Measurements from ENCODE around the gene ATP6V0A1.
"Not testable (repeated sequence)": the region's sequence is repeated elsewhere in the genome, so short reads cannot be mapped to it uniquely, and the experiment has no call there.

The ATP6V0A1 gene

GRCh38 chr17:42555961-42556617 is 97.4 kb downstream of the ATP6V0A1 start:
- in situ Hi-C loops (cut with HindIII; ENCODE audit: low sequenced_read_pairs): not testable (repeated sequence)

- in situ Hi-C loops (cut with HindIII; ENCODE audit: low sequenced_read_pairs): no loop called here
Measured at GRCh38 chr17:42559075-42559474, 100.4 kb downstream of the ATP6V0A1 start.

- in situ Hi-C loops (cut with HindIII; ENCODE audit: low sequenced_read_pairs): no loop called here
Measured at GRCh38 chr17:42560246-42560645, 101.6 kb downstream of the ATP6V0A1 start.

GRCh38 chr17:42561897-42562387 is 103.3 kb downstream of the ATP6V0A1 start, which contains the start of gene COASY:
Gene COASY (plus strand): TSS chr17:42562148. CDS start chr17:42562623, 475 bp downstream.
- in situ Hi-C loops (cut with HindIII; ENCODE audit: low sequenced_read_pairs): no loop called here

- in situ Hi-C loops (cut with HindIII; ENCODE audit: low sequenced_read_pairs): no loop called here
Measured at GRCh38 chr17:42562388-42563142, 103.9 kb downstream of the ATP6V0A1 start.

GRCh38 chr17:42563143-42563509 is 104.4 kb downstream of the ATP6V0A1 start:
- in situ Hi-C loops (cut with HindIII; ENCODE audit: low sequenced_read_pairs): no loop called here

- in situ Hi-C loops (cut with HindIII; ENCODE audit: low sequenced_read_pairs): no loop called here
Measured at GRCh38 chr17:42563543-42563942, 104.9 kb downstream of the ATP6V0A1 start.

GRCh38 chr17:42563950-42564349 is 105.3 kb downstream of the ATP6V0A1 start:
- in situ Hi-C loops (cut with HindIII; ENCODE audit: low sequenced_read_pairs): no loop called here

GRCh38 chr17:42564815-42565522 is 106.3 kb downstream of the ATP6V0A1 start:
- in situ Hi-C loops (cut with HindIII; ENCODE audit: low sequenced_read_pairs): no loop called here

GRCh38 chr17:42565523-42566214 is 107.0 kb downstream of the ATP6V0A1 start:
- in situ Hi-C loops (cut with HindIII; ENCODE audit: low sequenced_read_pairs): no loop called here

- in situ Hi-C loops (cut with HindIII; ENCODE audit: low sequenced_read_pairs): no loop called here
Measured at GRCh38 chr17:42566215-42566882, 107.7 kb downstream of the ATP6V0A1 start.

GRCh38 chr17:42566883-42567573 is 108.3 kb downstream of the ATP6V0A1 start, which contains the start of gene MLX:
Gene MLX (plus strand): TSS chr17:42567100. CDS start chr17:42567125, 25 bp downstream.
- in situ Hi-C loops (cut with HindIII; ENCODE audit: low sequenced_read_pairs): no loop called here

GRCh38 chr17:42568341-42569111 is 109.8 kb downstream of the ATP6V0A1 start:
- in situ Hi-C loops (cut with HindIII; ENCODE audit: low sequenced_read_pairs): no loop called here

- in situ Hi-C loops (cut with HindIII; ENCODE audit: low sequenced_read_pairs): no loop called here
Measured at GRCh38 chr17:42571435-42572225, 113.0 kb downstream of the ATP6V0A1 start.

Data from DLD1 (cell line).